Stimulated activated CD8-positive, alpha-beta memory T cell treated with anti-CD3 and anti-CD28 coated beads, Interleukin-12 subunit alpha, Interleukin-12 subunit beta, amount 100 ng/mL, for 4 hours (primary cell): ENCODE results near the gene PITPNC1.
"Not testable (repeated sequence)": the region's sequence is repeated elsewhere in the genome, so short reads cannot be mapped to it uniquely, and the experiment has no call there.

Source experiments
- DNase-seq: peaks from one replicate; pipeline ENCODE4 v3.0.0-alpha.2; 2020; ENCODE audit warnings: low read depth

Gene PITPNC1

GRCh38 chr17:67488768-67489167 lies 111.7 kb downstream of the PITPNC1 start:
- DNase-seq, result no peak

- no peak for DNase-seq
These were observed 112.2 kb downstream of the PITPNC1 start for GRCh38 chr17:67489273-67489672.

DNA sequence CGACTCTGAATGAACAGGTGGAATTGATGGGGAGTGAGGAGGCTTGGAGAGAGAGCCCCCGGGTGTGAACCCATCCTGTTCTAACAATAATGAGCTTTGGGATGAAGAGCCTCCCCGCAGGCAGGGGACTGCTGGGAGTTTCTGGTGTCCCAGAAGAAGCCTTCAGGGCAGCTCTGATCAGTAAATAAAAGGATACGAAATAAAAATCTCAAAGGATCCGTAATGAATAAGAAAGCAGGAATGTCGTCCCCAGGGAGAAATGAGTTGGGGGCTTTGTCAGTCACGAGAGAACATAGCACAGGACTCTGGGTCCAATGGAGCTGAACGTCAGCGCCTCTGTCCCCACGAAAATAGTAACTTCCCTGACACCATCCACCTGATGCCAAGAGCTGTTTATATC lies 113.4 kb downstream of the PITPNC1 start:
- no peak for DNase-seq

DNA sequence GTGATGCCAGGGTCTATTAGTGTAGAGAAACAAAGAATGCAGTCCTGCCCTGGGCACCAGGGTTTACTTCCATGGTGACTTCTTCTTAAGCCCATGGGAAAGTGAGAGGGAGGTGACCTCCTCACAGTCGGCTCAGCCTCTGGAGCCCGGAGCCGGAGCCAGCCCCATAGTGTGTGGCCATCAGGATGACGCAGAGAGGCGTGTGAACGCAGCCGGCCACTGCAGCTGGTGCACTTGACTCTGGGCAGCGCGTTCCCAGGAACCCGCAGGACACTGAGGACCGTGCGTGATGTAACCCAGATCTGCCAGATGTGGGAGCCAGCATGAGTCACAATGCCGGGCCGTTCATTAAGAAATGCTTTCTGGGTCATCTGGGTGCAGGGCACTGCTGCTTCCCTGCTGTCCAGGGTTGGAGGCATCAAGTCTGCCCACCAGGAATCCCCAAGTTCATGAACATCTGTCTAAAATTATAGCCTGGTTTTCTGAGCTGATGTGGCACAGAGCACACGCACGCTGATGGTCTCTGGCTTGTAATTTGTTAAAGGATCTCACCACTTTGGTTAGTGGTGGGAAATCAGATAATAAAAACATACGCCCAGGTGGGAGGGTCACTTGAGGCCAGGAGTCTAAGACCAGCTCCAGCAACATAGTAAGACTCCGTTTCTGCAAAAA lies 114.1 kb downstream of the PITPNC1 start:
- no peak for DNase-seq

- no peak for DNase-seq
These were observed 114.6 kb downstream of the PITPNC1 start for GRCh38 chr17:67491681-67492024.

GRCh38 chr17:67492251-67492740 lies 115.2 kb downstream of the PITPNC1 start:
- no peak for DNase-seq

GRCh38 chr17:67492824-67493517 lies 115.9 kb downstream of the PITPNC1 start:
- DNase-seq, result no peak

- DNase-seq, result no peak
These were observed 116.7 kb downstream of the PITPNC1 start for GRCh38 chr17:67493812-67494211.

DNA sequence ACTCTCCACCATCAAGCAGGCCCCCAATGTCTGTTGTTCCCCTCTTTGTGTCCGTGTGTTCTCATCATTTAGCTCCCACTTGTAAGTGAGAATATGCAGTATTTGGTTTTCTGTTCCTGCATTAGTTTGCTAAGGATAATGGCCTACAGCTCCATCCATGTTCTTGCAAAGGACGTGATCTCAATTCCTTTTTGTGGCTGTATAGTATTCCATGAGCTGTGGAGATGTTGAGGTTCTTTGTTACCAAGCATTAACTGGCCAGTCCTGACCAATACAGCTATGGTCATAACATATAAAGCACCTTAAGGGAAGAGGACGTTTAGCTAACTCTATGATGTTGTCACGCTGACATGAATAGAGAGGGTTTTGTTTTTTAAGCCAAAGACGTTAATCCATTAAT lies 118.5 kb downstream of the PITPNC1 start:
- DNase-seq, result not testable (repeated sequence)

DNA sequence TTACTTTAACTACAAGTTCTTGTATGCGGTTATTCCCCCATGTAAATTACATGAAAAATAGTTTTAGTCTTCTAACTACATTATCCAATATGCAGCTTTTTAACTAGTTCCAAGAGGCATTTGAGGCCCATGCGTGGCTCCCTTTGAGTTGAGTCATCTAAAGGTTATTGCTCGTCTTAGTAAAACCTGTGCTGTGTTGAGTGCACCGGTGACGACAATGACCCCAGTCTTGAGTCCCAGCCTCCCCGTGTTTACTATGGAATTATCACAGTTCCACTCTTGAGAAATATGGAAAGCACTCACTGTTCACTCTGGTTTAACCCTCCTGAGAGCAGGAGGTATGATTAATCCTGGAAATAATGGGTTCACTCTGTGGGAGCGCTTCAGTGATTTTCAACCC lies 119.2 kb downstream of the PITPNC1 start:
- DNase-seq, result no peak

- no peak for DNase-seq
These were observed 122.6 kb downstream of the PITPNC1 start for GRCh38 chr17:67499685-67500084.

GRCh38 chr17:67500261-67500660 lies 123.2 kb downstream of the PITPNC1 start:
- no peak for DNase-seq

DNA sequence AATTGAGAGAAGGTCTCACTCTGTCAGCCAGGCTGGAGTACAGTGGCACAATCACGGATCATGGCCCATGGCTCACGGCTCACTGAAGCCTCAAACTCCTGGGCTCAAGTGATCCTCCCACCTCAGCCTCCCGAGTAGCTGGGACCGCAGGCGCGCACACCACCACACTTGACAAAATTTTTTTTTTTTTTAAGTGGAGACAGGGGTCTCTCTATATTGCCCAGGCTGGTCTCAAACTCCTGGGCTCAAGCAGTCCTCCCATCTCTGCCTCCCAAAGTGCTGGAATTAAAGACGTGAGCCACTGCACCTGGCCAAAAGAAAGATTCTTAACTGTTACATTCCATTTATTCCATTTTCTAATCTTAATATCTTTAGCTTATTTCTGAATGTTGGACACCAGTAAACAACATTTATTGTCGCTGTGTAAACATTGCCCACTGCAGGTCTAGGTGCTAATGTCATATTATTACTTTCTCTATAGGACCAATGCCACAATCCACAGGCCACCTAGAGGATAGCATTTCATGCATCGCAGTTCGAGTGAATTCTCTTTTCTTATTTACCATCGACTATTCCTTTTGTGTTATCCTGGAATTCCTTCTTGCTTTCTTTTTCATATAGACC lies 123.7 kb downstream of the PITPNC1 start:
- DNase-seq, result no peak

GRCh38 chr17:67502151-67502550 lies 125.1 kb downstream of the PITPNC1 start:
- DNase-seq, result no peak

GRCh38 chr17:67503184-67503583 lies 126.1 kb downstream of the PITPNC1 start:
- no peak for DNase-seq

DNA sequence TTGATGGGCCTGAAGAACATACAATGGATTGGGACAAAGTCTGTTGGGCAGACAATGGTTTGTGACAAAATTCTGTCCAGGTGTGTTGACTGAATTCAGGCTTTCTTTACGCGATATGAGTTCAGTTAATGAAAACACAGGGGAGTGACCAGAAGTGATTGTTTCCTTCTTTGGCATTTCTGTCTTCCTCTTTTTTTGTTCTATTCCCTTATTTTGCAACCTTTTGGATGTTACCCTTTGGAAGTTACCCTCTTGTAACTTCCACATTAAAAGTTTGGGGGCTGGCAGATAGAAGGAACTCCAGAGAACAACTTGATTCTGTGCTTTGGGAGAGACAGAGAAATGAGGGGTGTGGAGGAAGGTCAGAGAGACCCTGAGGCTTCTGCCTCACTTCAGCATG lies 126.7 kb downstream of the PITPNC1 start:
- no peak for DNase-seq

DNA sequence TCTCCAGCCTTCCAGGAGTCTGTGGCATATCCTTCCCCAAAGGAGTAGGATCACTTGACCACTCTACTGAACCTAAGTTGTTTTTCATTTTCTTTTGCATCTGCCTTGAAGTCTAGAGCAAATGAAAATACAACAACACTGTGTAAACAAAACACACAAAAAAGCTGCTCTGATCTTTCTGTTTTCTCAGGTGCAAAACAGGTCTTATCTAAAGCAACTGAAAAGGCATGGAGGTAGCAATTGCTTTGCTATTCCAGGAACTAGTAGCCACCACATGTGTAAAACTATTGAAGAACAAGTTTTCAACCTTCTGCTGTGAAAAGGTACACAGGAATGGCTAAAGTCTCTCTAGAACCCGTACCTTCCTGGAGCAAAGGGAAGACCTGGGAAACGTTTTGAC lies 127.1 kb downstream of the PITPNC1 start:
- no peak for DNase-seq

DNA sequence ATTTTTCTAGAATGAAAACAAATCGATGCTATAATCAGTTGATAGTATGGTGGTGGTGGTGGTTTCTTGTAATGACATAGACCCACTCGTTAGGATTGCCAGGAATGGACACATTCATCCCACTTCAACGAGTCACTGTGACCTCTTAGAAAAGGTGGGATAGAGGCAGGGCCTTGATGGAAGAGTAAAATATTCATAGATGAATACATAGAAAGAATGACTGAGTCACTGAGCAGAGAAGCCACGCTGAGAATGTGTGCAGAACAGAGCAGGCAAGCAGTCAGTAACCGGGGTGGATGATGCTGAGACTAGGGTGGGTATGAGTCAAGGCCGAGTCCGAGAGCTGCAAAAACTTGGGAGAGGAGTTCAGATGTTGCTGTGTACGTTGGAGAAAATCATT lies 129.9 kb downstream of the PITPNC1 start:
- DNase-seq, result no peak

DNA sequence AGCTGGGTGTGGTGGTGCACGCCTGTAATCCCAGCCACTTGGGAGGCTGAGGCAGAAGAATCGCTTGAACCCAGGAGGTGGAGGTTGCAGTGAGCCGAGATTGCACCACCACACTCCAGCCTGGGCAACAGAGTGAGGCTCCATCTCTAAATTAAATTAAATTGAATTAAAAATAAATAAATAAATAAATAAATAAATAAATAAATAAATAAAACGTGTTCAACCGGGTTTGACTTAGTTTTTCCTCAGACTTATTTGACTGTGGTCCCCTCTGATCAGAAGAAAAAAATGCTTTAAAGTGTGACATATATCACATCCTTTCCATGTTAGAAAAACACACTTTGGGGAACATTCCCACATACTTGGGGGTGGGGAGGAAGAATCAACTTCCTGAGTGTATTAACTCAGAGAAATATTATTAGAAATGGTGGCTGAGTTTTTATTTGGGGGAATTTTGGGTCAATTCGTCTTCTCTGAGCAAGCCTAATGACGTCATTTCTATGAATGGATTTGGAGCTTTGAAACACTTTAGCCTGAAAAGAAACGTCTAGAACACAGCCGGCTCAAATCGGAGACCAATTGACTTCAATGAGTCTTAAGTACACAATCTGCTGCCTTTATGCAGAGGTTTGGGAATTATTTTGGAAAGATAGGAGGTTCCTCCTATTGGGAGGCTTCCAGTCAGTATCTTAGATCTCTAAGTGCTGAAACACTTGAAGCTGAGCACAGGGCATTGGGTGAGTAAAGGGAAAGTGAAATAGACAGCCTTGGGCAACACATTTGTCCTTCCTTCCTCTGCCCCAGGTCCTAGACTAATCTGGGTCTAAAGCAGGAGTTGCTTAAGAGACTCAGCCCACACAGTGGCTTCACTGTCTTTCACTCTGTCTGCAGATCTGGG lies 132.6 kb downstream of the PITPNC1 start:
- no peak for DNase-seq

DNA sequence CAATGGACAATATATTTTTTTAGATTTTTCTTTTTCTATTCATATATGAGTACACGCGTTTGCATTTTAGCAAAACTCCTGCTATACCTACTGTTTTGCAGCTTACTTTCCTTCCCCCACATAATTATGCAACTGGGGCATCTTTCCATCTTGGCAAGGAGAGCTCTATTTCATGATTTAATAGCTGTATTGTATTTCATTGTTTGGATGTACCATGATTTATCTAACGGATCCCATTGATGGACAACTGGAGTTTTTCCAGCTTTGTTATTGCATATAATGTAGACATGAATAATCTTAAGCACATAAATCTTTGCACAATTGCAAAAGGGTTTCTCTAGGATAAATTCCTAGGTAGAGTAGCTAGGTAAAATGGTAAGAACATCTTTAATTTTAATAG lies 133.9 kb downstream of the PITPNC1 start:
- DNase-seq, result no peak

- no peak for DNase-seq
These were observed 134.7 kb downstream of the PITPNC1 start for GRCh38 chr17:67511804-67512203.

DNA sequence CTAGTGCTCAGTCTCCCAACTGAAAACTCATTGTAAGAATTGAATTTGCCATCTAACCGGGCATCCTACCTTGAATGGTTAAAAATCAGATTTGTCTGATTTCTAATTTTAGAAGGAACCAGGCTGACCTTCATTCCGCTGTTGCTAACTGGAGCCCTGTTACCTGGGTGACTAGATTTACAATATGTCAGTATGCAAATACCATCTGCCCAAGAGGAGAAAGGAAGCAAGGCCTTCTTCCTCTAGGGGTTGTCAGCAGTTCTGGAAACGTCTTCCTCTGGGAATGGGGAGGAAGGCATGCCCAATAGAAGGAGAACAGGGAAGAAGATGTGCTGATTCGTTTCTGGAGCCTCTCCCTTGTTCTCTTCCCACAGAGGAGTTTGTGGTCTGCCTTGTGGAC lies 137.9 kb downstream of the PITPNC1 start:
- no peak for DNase-seq
